AG04449 (cell line): Measurements from ENCODE around the gene BTG4.

Experiments
- CTCF ChIA-PET: fragments of 350-600 bp; formaldehyde crosslinking; extraction: SDS; loops from one replicate; lab custom pipeline; 2021; ENCODE audit warnings: antibody characterized with exemption; lab: Yijun Ruan, JAX
- POLR2A ChIA-PET: fragments of 400-600, 350-600 bp; formaldehyde crosslinking; extraction: SDS; loops from one replicate; lab custom pipeline; 2020; ENCODE audit warnings: antibody characterized with exemption, inconsistent platforms; lab: Yijun Ruan, JAX
- DNase-seq: peaks from one replicate; pipeline ENCODE4 v3.0.0-alpha.2; 2010; ENCODE audit warnings: low read depth, low spot score
- H3K4me3 ChIP-seq: 2 replicates; pipeline ENCODE4 v1.5.1; 2011; ENCODE audit warnings: low read depth, mild to moderate bottlenecking, control low read depth, low read length
- CTCF ChIP-seq: IDR thresholded peaks from one replicate; pipeline ENCODE4 v1.5.1; 2011; ENCODE audit warnings: mild to moderate bottlenecking, moderate library complexity, low read length, control low read depth, inconsistent platforms; ENCODE audit not compliant: insufficient read depth; ENCODE audit errors: missing control alignments

BTG4 gene

GRCh38 chr11:111539426-111540113 is 27.4 kb upstream of the BTG4 start:
- ChIA-PET CTCF (interaction anchor here (1.1 to 1.7 kb wide), 2 partner anchors 21 to 85 kb away, joined by 3 to 5 read pairs; no protein-coding TSS in a partner anchor), POLR2A (interaction anchor here (2.3 kb wide), 1 partner anchor 8 kb away, joined by 8 read pairs; no protein-coding TSS in a partner anchor)
- H3K4me3 ChIP-seq, result peak overlapping the region; percentile 82
- DNase-seq, result no peak
- no peak for TF ChIP-seq CTCF

- POLR2A ChIA-PET, result no interaction called here
- H3K4me3 ChIP-seq, result no peak overlapping the region
- CTCF ChIA-PET, result interaction anchor here (1.7 kb wide), 1 partner anchor 84 kb away, joined by 5 read pairs; no protein-coding TSS in a partner anchor
- TF ChIP-seq CTCF, result no peak
- no peak for DNase-seq
Measured at GRCh38 chr11:111538407-111539114, 26.4 kb upstream of the BTG4 start.

GRCh38 chr11:111537336-111537860 is 25.2 kb upstream of the BTG4 start:
- CTCF ChIA-PET, result no interaction called here
- H3K4me3 ChIP-seq, result no peak overlapping the region
- TF ChIP-seq CTCF, result no peak
- DNase-seq, result no peak
- POLR2A ChIA-PET, result no interaction called here

- H3K4me3 ChIP-seq, result no peak overlapping the region
- CTCF ChIA-PET, result interaction anchor here (0.8 to 2.5 kb wide), 2 partner anchors 80 to 88 kb away, joined by 3 to 8 read pairs; no protein-coding TSS in a partner anchor
- TF ChIP-seq CTCF, result no peak
- POLR2A ChIA-PET, result no interaction called here
- no peak for DNase-seq
Measured at GRCh38 chr11:111535281-111535680, 23.1 kb upstream of the BTG4 start.

GRCh38 chr11:111532365-111532709 is 20.2 kb upstream of the BTG4 start:
- CTCF ChIA-PET, result interaction anchor here (2.2 kb wide), 1 partner anchor 9 kb away, joined by 7 read pairs; no protein-coding TSS in a partner anchor
- DNase-seq, result no peak
- TF ChIP-seq CTCF, result no peak
- POLR2A ChIA-PET, result interaction anchor here (1.1 kb wide), 1 partner anchor 8 kb away, joined by 8 read pairs; the partner anchor contains the start of gene LAYN
- H3K4me3 ChIP-seq, result no peak overlapping the region
